HepG2 (cell line): ENCODE results near the gene MAN2B2. TPM values are rescaled to one million over a fixed set of nuclear protein-coding genes. Genes with fewer than 3 reads are reported as not detected.

ENCODE experiments used
- BCL6 ChIP-seq: IDR thresholded peaks from 2 replicates; pipeline ENCODE4 v1.6.1; 2016; ENCODE audit warnings: missing genetic modification reagents, missing compliant biosample characterization
- CHD4 ChIP-seq: fragments of 200-600 bp; sonication (generic); IDR thresholded peaks from 2 replicates; pipeline ENCODE4 v1.7.0; 2017; ENCODE audit warnings: mild to moderate bottlenecking, low read length, borderline replicate concordance
- DNMT1 ChIP-seq: sonication (generic); formaldehyde crosslinking; IDR thresholded peaks from 2 replicates; pipeline ENCODE4 v1.5.1; 2020; ENCODE audit warnings: mild to moderate bottlenecking, missing genetic modification reagents
- GATA4 ChIP-seq: sonication (generic); IDR thresholded peaks from 2 replicates; pipeline ENCODE4 v1.6.1; 2016; ENCODE audit warnings: antibody characterized with exemption, low read depth, borderline replicate concordance
- HDAC2 ChIP-seq: sonication (generic); formaldehyde crosslinking; IDR thresholded peaks from 2 replicates; pipeline ENCODE4 v1.4.0; 2020; ENCODE audit warnings: missing genetic modification reagents
- KLF9 ChIP-seq: IDR thresholded peaks from 2 replicates; pipeline ENCODE4 v1.6.1; 2016; ENCODE audit warnings: low read depth
- MEIS1 ChIP-seq: sonication (generic); formaldehyde crosslinking; IDR thresholded peaks from 2 replicates; pipeline ENCODE4 v1.9.0; 2021; ENCODE audit warnings: mild to moderate bottlenecking, missing genetic modification reagents, moderate library complexity, borderline replicate concordance
- NCOA5 ChIP-seq: sonication (generic); formaldehyde crosslinking; IDR thresholded peaks from 2 replicates; pipeline ENCODE4 v1.4.0; 2020; ENCODE audit warnings: missing genetic modification reagents
- NFYC ChIP-seq: IDR thresholded peaks from 2 replicates; pipeline ENCODE4 v1.6.1; 2016; ENCODE audit warnings: missing genetic modification reagents, missing compliant biosample characterization
- PHF21A ChIP-seq: sonication (generic); formaldehyde crosslinking; IDR thresholded peaks from 2 replicates; pipeline ENCODE4 v1.5.0; 2020; ENCODE audit warnings: mild to moderate bottlenecking, missing genetic modification reagents
- SMARCE1 ChIP-seq: fragments of 450-650 bp; IDR thresholded peaks from 2 replicates; pipeline ENCODE4 v1.6.1; 2017; ENCODE audit warnings: borderline replicate concordance
- ZNF34 ChIP-seq: sonication (generic); formaldehyde crosslinking; IDR thresholded peaks from 2 replicates; pipeline ENCODE4 v1.4.0; 2020; ENCODE audit warnings: mild to moderate bottlenecking, missing genetic modification reagents, borderline replicate concordance
- ZNF543 ChIP-seq: sonication (generic); formaldehyde crosslinking; IDR thresholded peaks from 2 replicates; pipeline ENCODE4 v1.4.0; 2020; ENCODE audit warnings: mild to moderate bottlenecking, missing genetic modification reagents
- ZNF564 ChIP-seq: sonication (generic); formaldehyde crosslinking; IDR thresholded peaks from 2 replicates; pipeline ENCODE4 v1.8.1; 2023; ENCODE audit warnings: mild to moderate bottlenecking, missing genetic modification reagents
- ZNF598 ChIP-seq: sonication (generic); formaldehyde crosslinking; IDR thresholded peaks from 2 replicates; pipeline ENCODE4 v1.5.1; 2020; ENCODE audit warnings: mild to moderate bottlenecking, missing genetic modification reagents, borderline replicate concordance
- polyA plus RNA-seq, 8 experiments: library from polyadenylated mRNA; depleted of rRNA in 3 of 8; stranded (reverse) in 7 of 8; unstranded in 1 of 8; fragments of >200 nt; fragmentation: Illumina TruSeq in 4 of 8; extraction: Trizol in 4 of 8; gene quantifications; 2 replicates each; pipeline versions ENCODE4 v1.2.1 to v1.2.3, GENCODE V29; 2011 to 2016; ENCODE audit warnings: low read depth in 4 of 8, missing spikeins in 1 of 8, mixed read lengths in 1 of 8; ENCODE audit not compliant: insufficient read depth in 1 of 8
- total RNA-seq, 5 experiments: library from RNA; depleted of rRNA; stranded (reverse); fragments of >200 nt; fragmentation: Illumina TruSeq; extraction: Trizol; gene quantifications; 2 replicates each; pipeline ENCODE4 v1.2.3, GENCODE V29; 2016; ENCODE audit warnings: low read depth in 1 of 5
- TF ChIP-seq, protein P1 (sequence below): IDR thresholded peaks from 2 replicates; pipeline ENCODE4 v1.6.1; 2012; ENCODE audit warnings: inconsistent platforms
- TF ChIP-seq, protein P2 (sequence below): sonication (generic); formaldehyde crosslinking; IDR thresholded peaks from 2 replicates; pipeline ENCODE4 v1.5.1; 2020; ENCODE audit warnings: missing genetic modification reagents, mild to moderate bottlenecking, borderline replicate concordance
- TF ChIP-seq, protein P3 (sequence below): sonication (generic); formaldehyde crosslinking; IDR thresholded peaks from 2 replicates; pipeline ENCODE4 v1.4.0; 2020; ENCODE audit warnings: missing genetic modification reagents, mild to moderate bottlenecking, borderline replicate concordance
- TF ChIP-seq, protein P4 (sequence below): sonication (generic); formaldehyde crosslinking; conservative IDR thresholded peaks from 2 replicates; pipeline ENCODE4 v1.8.0; 2022; ENCODE audit warnings: mild to moderate bottlenecking, moderate library complexity, missing genetic modification reagents
- TF ChIP-seq, protein P5 (sequence below): sonication (generic); formaldehyde crosslinking; IDR thresholded peaks from 2 replicates; pipeline ENCODE4 v1.4.0; 2020; ENCODE audit warnings: missing genetic modification reagents, borderline replicate concordance

The MAN2B2 gene
- total and polyA plus RNA-seq, 2 of the 13 experiments (the other 11 are each of a cell fraction or from before 2014, with no cell fraction given) = 4.8 to 5.4 TPM

DNA sequence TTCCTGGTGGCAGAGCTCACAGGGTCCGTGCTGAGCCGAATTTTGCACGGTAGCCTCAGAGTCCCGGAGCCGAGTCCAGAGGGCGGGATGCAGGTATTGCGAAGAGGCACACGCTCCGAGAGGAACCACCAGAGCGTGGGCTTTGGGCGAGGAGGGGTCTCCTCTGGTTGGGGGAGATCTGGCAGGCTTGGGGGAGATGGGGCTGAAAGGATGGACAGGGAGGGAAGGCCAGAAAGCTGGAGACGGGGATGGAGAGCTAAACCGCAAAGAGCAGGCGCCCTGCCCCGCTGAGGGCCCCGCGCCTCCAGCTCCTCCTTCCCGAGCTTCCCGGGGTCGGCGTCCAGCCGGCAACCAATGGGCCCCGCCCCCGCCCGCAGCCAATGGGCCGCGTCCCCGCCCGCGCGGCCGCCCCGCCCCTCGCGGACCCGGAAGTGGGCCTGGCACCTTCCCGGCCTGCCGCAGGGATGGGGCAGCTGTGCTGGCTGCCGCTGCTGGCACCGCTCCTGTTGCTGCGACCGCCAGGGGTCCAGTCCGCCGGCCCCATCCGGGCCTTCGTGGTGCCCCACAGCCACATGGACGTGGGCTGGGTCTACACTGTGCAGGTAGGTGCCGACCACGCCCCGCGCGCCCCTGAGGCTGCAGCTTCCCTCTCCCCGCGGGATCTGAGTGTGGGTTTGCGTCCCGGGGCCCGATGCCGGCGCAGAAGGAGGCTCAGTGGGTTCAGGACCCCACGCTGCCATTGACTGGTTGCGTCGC, at the start of gene MAN2B2 (continued):
- TF ChIP-seq, protein P1, sequence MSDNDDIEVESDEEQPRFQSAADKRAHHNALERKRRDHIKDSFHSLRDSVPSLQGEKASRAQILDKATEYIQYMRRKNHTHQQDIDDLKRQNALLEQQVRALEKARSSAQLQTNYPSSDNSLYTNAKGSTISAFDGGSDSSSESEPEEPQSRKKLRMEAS = peak; percentile 14; the same call in 1 of the 2 replicates
- TF ChIP-seq, protein P2, sequence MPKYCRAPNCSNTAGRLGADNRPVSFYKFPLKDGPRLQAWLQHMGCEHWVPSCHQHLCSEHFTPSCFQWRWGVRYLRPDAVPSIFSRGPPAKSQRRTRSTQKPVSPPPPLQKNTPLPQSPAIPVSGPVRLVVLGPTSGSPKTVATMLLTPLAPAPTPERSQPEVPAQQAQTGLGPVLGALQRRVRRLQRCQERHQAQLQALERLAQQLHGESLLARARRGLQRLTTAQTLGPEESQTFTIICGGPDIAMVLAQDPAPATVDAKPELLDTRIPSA = peak; percentile 77; the same call in 1 of the 2 replicates
- TF ChIP-seq NFYC (CRISPR knock-in tag) (peak; percentile 64), ZNF564 (CRISPR knock-in tag) (no peak), MEIS1 (no peak), DNMT1 (CRISPR knock-in tag) (no peak), ZNF34 (no peak), ZNF543 (CRISPR knock-in tag) (no peak), CHD4 (no peak), PHF21A (CRISPR knock-in tag) (no peak), GATA4 (peak; percentile 18; the same call in 1 of the 2 replicates), KLF9 (no peak), ZNF598 (CRISPR knock-in tag) (0 out of 2 replicates have a peak, but pooled peaks have one; percentile 32), SMARCE1 (no peak), HDAC2 (no peak), BCL6 (CRISPR knock-in tag) (no peak), NCOA5 (CRISPR knock-in tag) (no peak)
- TF ChIP-seq, protein P3, sequence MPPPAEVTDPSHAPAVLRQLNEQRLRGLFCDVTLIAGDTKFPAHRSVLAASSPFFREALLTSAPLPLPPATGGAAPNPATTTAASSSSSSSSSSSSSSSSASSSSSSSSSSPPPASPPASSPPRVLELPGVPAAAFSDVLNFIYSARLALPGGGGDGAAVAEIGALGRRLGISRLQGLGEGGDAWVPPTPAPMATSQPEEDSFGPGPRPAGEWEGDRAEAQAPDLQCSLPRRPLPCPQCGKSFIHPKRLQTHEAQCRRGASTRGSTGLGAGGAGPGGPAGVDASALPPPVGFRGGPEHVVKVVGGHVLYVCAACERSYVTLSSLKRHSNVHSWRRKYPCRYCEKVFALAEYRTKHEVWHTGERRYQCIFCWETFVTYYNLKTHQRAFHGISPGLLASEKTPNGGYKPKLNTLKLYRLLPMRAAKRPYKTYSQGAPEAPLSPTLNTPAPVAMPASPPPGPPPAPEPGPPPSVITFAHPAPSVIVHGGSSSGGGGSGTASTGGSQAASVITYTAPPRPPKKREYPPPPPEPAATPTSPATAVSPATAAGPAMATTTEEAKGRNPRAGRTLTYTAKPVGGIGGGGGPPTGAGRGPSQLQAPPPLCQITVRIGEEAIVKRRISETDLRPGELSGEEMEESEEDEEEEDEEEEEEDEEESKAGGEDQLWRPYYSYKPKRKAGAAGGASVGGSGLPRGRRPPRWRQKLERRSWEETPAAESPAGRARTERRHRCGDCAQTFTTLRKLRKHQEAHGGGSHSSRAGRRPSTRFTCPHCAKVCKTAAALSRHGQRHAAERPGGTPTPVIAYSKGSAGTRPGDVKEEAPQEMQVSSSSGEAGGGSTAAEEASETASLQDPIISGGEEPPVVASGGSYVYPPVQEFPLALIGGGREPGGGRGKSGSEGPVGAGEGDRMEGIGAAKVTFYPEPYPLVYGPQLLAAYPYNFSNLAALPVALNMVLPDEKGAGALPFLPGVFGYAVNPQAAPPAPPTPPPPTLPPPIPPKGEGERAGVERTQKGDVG (CRISPR knock-in tag) = no peak
- TF ChIP-seq, protein P4, sequence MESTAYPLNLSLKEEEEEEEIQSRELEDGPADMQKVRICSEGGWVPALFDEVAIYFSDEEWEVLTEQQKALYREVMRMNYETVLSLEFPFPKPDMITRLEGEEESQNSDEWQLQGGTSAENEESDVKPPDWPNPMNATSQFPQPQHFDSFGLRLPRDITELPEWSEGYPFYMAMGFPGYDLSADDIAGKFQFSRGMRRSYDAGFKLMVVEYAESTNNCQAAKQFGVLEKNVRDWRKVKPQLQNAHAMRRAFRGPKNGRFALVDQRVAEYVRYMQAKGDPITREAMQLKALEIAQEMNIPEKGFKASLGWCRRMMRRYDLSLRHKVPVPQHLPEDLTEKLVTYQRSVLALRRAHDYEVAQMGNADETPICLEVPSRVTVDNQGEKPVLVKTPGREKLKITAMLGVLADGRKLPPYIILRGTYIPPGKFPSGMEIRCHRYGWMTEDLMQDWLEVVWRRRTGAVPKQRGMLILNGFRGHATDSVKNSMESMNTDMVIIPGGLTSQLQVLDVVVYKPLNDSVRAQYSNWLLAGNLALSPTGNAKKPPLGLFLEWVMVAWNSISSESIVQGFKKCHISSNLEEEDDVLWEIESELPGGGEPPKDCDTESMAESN (CRISPR knock-in tag) = peak; percentile 23; the same call in 1 of the 2 replicates
- TF ChIP-seq, protein P5, sequence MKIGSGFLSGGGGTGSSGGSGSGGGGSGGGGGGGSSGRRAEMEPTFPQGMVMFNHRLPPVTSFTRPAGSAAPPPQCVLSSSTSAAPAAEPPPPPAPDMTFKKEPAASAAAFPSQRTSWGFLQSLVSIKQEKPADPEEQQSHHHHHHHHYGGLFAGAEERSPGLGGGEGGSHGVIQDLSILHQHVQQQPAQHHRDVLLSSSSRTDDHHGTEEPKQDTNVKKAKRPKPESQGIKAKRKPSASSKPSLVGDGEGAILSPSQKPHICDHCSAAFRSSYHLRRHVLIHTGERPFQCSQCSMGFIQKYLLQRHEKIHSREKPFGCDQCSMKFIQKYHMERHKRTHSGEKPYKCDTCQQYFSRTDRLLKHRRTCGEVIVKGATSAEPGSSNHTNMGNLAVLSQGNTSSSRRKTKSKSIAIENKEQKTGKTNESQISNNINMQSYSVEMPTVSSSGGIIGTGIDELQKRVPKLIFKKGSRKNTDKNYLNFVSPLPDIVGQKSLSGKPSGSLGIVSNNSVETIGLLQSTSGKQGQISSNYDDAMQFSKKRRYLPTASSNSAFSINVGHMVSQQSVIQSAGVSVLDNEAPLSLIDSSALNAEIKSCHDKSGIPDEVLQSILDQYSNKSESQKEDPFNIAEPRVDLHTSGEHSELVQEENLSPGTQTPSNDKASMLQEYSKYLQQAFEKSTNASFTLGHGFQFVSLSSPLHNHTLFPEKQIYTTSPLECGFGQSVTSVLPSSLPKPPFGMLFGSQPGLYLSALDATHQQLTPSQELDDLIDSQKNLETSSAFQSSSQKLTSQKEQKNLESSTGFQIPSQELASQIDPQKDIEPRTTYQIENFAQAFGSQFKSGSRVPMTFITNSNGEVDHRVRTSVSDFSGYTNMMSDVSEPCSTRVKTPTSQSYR (CRISPR knock-in tag) = no peak
